ENCODE data around the gene LUZP4. TPM values are rescaled to one million over a fixed set of nuclear protein-coding genes. Genes with fewer than 3 reads are reported as not detected.

LUZP4 gene
- total and polyA plus RNA-seq, 2 of the 8 experiments (the other 6 are each of a cell fraction or from before 2014, with no cell fraction given): 0.17 TPM; not detected in 1

DNA sequence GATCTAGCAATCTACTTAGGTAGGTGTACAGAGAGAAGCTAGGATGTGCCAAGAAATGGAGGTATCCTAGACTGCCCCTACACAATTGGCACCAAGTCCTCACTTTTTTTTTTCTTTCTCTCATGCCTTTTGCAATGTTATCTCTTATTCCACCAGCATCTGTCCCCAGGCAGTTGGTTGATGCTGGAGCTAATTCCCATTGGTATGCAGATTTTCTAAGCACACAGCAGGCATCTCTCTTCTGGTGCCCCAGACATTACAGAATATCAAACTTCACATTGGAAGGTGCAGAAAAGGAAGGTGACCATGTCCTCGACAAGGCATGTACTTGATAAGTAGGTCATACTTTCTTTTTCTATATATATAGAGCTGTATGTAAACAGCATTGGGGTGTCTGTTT, 21.6 kb downstream of the LUZP4 start:
- no peak for TF ChIP-seq TAF1 (IDR thresholded peaks at IDR 0.05; ENCODE audit: low read depth, low read length)
- TF ChIP-seq EGR1 (IDR thresholded peaks at IDR 0.05; ENCODE audit: borderline replicate concordance, low read depth, low read length): no peak
- TF ChIP-seq POLR2AphosphoS5 (IDR thresholded peaks at IDR 0.05; ENCODE audit: low read depth, low read length): no peak
- no peak for TF ChIP-seq CBX5 (IDR thresholded peaks at IDR 0.05; ENCODE audit: low read depth, low read length)
- TF ChIP-seq GTF2F1 (IDR thresholded peaks at IDR 0.05; ENCODE audit: borderline replicate concordance, low read depth, low read length): no peak
- no peak for TF ChIP-seq SRF (IDR thresholded peaks at IDR 0.05; ENCODE audit: low read depth, low read length)
- TF ChIP-seq HDAC2 (IDR thresholded peaks at IDR 0.05; ENCODE audit: borderline replicate concordance in 1 of 2, low read depth in 2 of 2, low read length in 2 of 2): no peak
- no peak for TF ChIP-seq YY1 (IDR thresholded peaks at IDR 0.05; ENCODE audit: low read depth, low read length)
- TF ChIP-seq CBX8 (IDR thresholded peaks at IDR 0.05; ENCODE audit: borderline replicate concordance, low read depth, low read length): no peak
- no peak for TF ChIP-seq ZNF274 (IDR thresholded peaks at IDR 0.05; ENCODE audit: borderline replicate concordance, extremely low read depth, low read length)
- no peak for TF ChIP-seq FOSL1 (IDR thresholded peaks at IDR 0.05; ENCODE audit: insufficient read depth, low read depth, low read length)
- no peak for TF ChIP-seq E2F6 (IDR thresholded peaks at IDR 0.05)
- no peak for TF ChIP-seq TEAD4 (IDR thresholded peaks at IDR 0.05; ENCODE audit: low read depth, low read length)
- TF ChIP-seq CREB1 (IDR thresholded peaks at IDR 0.05): no peak
- 44% methylated on average over 1 of the region's 1 CpG; no CpG with 5 or more reads in 1 of the 2 experiments for WGBS, 2 experiments (ENCODE audit: extremely low coverage in 1 of 2, insufficient coverage in 1 of 2, insufficient read length in 1 of 2, insufficient replicate concordance in 2 of 2, low coverage in 1 of 2, low lambda C conversion rate in 2 of 2, missing lambda C conversion rate in 1 of 2)
- H4K20me1 ChIP-seq (replicated peaks in 1 of 2; ENCODE audit: control insufficient read depth in 1 of 2, insufficient read depth in 2 of 2, low read length in 2 of 2): no peaks in the 10 kb centered on the region
- H4K8ac ChIP-seq (ENCODE audit: extremely low read depth, insufficient read depth, low read length): no peak overlapping the region
- H3K36me3 ChIP-seq (ENCODE audit: control insufficient read depth in 2 of 4, insufficient read depth in 4 of 4, low read length in 3 of 4): no peaks in the 10 kb centered on the region
- no peak overlapping the region for H2BK15ac ChIP-seq (ENCODE audit: low read length)
- no peak overlapping the region for H3K56ac ChIP-seq (replicated peaks; ENCODE audit: insufficient read length, low read depth, low read length)
- no peak for FAIRE-seq
- H3K4ac ChIP-seq (replicated peaks; ENCODE audit: insufficient read length, low read depth, low read length): no peak overlapping the region
- H4K5ac ChIP-seq (ENCODE audit: insufficient read length, low read depth, low read length): no peak overlapping the region
- no peaks in the 10 kb centered on the region for H3K79me1 ChIP-seq (ENCODE audit: low read depth, low read length)
- no peak overlapping the region for H2BK20ac ChIP-seq (ENCODE audit: low read length)
- H2BK5ac ChIP-seq (ENCODE audit: low read depth, low read length): no peak overlapping the region
- H3K23me2 ChIP-seq (ENCODE audit: low read depth, low read length): no peaks in the 10 kb centered on the region
- no peak overlapping the region for H3K27ac ChIP-seq (ENCODE audit: low read depth, low read length)
- DNase-seq (ENCODE audit: low read depth in 1 of 2, low spot score in 2 of 2): no peak
- no peak overlapping the region for H2BK12ac ChIP-seq (ENCODE audit: low read depth, low read length)
- no peaks in the 10 kb centered on the region for H3K27me3 ChIP-seq (replicated peaks in 1 of 4; ENCODE audit: control insufficient read depth in 3 of 4, extremely low read depth in 1 of 4, insufficient read depth in 3 of 4, low read length in 3 of 4)
- H3K14ac ChIP-seq (ENCODE audit: insufficient read length): no peak overlapping the region
- H3K18ac ChIP-seq (ENCODE audit: extremely low read depth, low read length): no peak overlapping the region
- peaks cover 0 to 6% (median under 1%) of the 10 kb centered on the region in 4 experiments; a peak in 1 of 7 replicates for H3K4me1 ChIP-seq (replicated peaks in 1 of 4; ENCODE audit: control insufficient read depth in 3 of 4, insufficient read depth in 4 of 4, low read length in 3 of 4)
- H2AFZ ChIP-seq (ENCODE audit: low read length): no peak overlapping the region
- no peak overlapping the region for H3K9ac ChIP-seq (replicated peaks in 1 of 4; ENCODE audit: extremely low read depth in 1 of 4, low read depth in 3 of 4, low read length in 3 of 4)
- H3K4me3 ChIP-seq (ENCODE audit: extremely low read depth in 1 of 4, insufficient read depth in 2 of 4, low read depth in 3 of 4, low read length in 4 of 4): peak overlapping the region in 2 of 4 experiments; percentile 25 to 43; a peak in 1 of 8 replicates
- CTCF ChIA-PET (ENCODE audit: partially characterized antibody): interaction anchor here (0.6 to 1.3 kb wide), 4 partner anchors 12 to 84 kb away, joined by 3 to 4 read pairs (median 4); no protein-coding TSS in a partner anchor
- H4K91ac ChIP-seq (replicated peaks; ENCODE audit: insufficient read length, low read length): no peak overlapping the region
- H3K79me2 ChIP-seq (ENCODE audit: control insufficient read depth in 1 of 2, insufficient read depth in 2 of 2, low read length in 2 of 2): no peaks in the 10 kb centered on the region
- POLR2A ChIA-PET (ENCODE audit: partially characterized antibody): interaction anchor here (0.6 kb wide), 1 partner anchor 66 kb away, joined by 3 read pairs; no protein-coding TSS in a partner anchor
- no peak overlapping the region for H2BK120ac ChIP-seq (replicated peaks; ENCODE audit: low read depth, low read length)
- H3K9me3 ChIP-seq (ENCODE audit: insufficient read depth in 2 of 2, low read depth in 1 of 2, low read length in 1 of 2): 0 out of 4 replicates have a peak, but pooled peaks cover 0 to 4% of the 10 kb centered on the region in 2 experiments
- no peak overlapping the region for H3K23ac ChIP-seq (ENCODE audit: insufficient read length)
- H3K4me2 ChIP-seq (ENCODE audit: insufficient read depth in 1 of 2, low read depth in 2 of 2, low read length in 2 of 2): peak overlapping the region; percentile 57 to 62
- H2AK5ac ChIP-seq (ENCODE audit: low read depth, low read length): no peak overlapping the region
